ENCODE measurements around the gene SYNC.
A peak's percentile ranks its signal among the peaks of the same experiment; 100 is the strongest.

DNA sequence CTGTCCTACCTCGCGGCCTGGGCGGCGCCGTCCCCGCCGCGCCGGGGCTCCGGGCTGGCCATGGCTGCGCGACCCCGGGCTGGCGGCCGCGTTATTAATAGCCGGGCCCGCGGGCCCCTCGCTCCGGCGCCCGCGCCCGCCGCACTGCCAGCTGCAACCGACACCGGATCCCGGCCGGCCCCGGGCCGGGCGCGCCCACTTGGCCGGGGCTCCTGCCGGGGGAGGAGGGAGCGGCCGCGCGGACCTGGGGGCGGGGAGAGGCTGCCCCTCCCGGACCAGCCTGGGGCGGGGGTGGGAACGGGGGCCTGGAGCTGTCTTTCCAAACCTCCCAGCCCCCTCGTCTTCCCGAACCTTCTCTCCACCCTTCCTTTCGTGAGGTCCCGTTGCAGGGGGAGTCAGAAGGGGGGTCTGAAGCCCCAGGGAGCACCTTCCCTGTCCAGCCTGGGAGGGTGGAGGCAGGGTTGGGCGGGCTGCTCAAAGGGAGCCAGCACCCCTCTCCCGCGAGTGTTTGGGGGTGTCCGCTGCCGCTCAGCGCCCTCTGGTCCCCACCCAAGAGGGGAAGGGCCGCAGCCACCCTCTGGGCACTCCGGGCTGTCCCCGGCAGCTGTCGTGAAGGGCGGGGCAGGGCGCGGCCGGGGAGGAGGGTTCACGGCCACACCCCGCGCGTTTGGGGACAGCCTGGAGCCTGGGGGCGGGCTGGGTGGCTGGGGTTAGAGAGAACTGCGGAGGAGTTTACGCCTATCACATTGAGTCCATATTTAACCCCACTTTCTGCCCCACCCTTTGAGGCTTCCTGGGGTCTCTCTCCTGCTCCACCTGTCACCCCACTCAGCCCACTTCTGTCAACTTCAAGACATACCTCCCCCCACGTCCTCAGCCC is at the start of gene SYNC:
- TF ChIP-seq POLR2AphosphoS5 (IDR thresholded peaks at IDR 0.05) (peak; percentile 25 to 81), POLR2A (IDR thresholded peaks at IDR 0.05; ENCODE audit: low read depth) (peak; percentile 73)
- TF ChIP-seq, protein P1, sequence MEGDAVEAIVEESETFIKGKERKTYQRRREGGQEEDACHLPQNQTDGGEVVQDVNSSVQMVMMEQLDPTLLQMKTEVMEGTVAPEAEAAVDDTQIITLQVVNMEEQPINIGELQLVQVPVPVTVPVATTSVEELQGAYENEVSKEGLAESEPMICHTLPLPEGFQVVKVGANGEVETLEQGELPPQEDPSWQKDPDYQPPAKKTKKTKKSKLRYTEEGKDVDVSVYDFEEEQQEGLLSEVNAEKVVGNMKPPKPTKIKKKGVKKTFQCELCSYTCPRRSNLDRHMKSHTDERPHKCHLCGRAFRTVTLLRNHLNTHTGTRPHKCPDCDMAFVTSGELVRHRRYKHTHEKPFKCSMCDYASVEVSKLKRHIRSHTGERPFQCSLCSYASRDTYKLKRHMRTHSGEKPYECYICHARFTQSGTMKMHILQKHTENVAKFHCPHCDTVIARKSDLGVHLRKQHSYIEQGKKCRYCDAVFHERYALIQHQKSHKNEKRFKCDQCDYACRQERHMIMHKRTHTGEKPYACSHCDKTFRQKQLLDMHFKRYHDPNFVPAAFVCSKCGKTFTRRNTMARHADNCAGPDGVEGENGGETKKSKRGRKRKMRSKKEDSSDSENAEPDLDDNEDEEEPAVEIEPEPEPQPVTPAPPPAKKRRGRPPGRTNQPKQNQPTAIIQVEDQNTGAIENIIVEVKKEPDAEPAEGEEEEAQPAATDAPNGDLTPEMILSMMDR (IDR thresholded peaks at IDR 0.05): no peak

Measured in esophagus muscularis mucosa (tissue), 3 donors.